Mesenchymal stem cell (in vitro differentiated cells and primary cell): Measurements from ENCODE around the gene RAB36.

Experiments
- DNase-seq: peaks from one replicate; pipeline ENCODE4 v3.0.0-alpha.2; 2013
- H2AFZ ChIP-seq: one replicate; pipeline ENCODE4 v1.6.1; 2013; ENCODE audit warnings: low read depth, mild to moderate bottlenecking, control low read depth, inconsistent platforms, low read length, moderate library complexity
- H2AK5ac ChIP-seq: 2 replicates; pipeline ENCODE4 v1.6.1; 2013; ENCODE audit warnings: low read length, moderate library complexity, mild to moderate bottlenecking, inconsistent platforms; ENCODE audit not compliant: severe bottlenecking
- H2BK120ac ChIP-seq: one replicate; pipeline ENCODE4 v1.6.1; 2013; ENCODE audit warnings: low read depth, mild to moderate bottlenecking, inconsistent platforms, low read length, moderate library complexity
- H2BK12ac ChIP-seq, 2 experiments: one replicate each; pipeline ENCODE4 v1.6.1; 2013; ENCODE audit warnings: inconsistent platforms in 2 of 2, low read length in 2 of 2, mild to moderate bottlenecking in 2 of 2, moderate library complexity in 2 of 2, control low read depth in 1 of 2
- H2BK15ac ChIP-seq: one replicate; pipeline ENCODE4 v1.6.1; 2013; ENCODE audit warnings: mild to moderate bottlenecking, low read depth, inconsistent platforms; ENCODE audit not compliant: poor library complexity, severe bottlenecking
- H2BK5ac ChIP-seq: 2 replicates; pipeline ENCODE4 v1.6.1; 2013; ENCODE audit warnings: low read depth, mild to moderate bottlenecking, low read length, control low read depth, inconsistent platforms; ENCODE audit not compliant: poor library complexity, severe bottlenecking
- H3K14ac ChIP-seq, 2 experiments: one replicate each; pipeline ENCODE4 v1.6.1; 2013; ENCODE audit warnings: inconsistent platforms in 2 of 2, low read length in 2 of 2, control low read depth in 1 of 2, mild to moderate bottlenecking in 1 of 2, moderate library complexity in 1 of 2
- H3K18ac ChIP-seq, 2 experiments: one replicate each; pipeline ENCODE4 v1.6.1; 2013; ENCODE audit warnings: inconsistent platforms in 2 of 2, low read length in 2 of 2, control low read depth in 1 of 2, low read depth in 1 of 2, mild to moderate bottlenecking in 1 of 2
- H3K23ac ChIP-seq, 2 experiments: one replicate each; pipeline ENCODE4 v1.6.1; 2013; ENCODE audit warnings: inconsistent platforms in 2 of 2, low read length in 2 of 2, mild to moderate bottlenecking in 2 of 2, moderate library complexity in 2 of 2, control low read depth in 1 of 2
- H3K27ac ChIP-seq: 2 replicates; pipeline ENCODE4 v1.5.1; 2013; ENCODE audit warnings: mild to moderate bottlenecking, moderate library complexity, low read length, control low read depth, inconsistent platforms; ENCODE audit not compliant: poor library complexity, severe bottlenecking
- H3K27me3 ChIP-seq, 2 experiments: 2 replicates each; pipeline versions ENCODE4 v1.6.1 to v1.7.0; 2013; ENCODE audit warnings: low read length in 2 of 2, mild to moderate bottlenecking in 2 of 2, moderate library complexity in 2 of 2, control low read depth in 1 of 2, inconsistent platforms in 1 of 2; ENCODE audit not compliant: control insufficient read depth in 1 of 2, insufficient read depth in 1 of 2
- H3K36me3 ChIP-seq, 2 experiments: 2 replicates each; pipeline versions ENCODE4 v1.6.1 to v1.7.0; 2013; ENCODE audit warnings: low read length in 2 of 2, control low read depth in 1 of 2, inconsistent platforms in 1 of 2, low read depth in 1 of 2, mild to moderate bottlenecking in 1 of 2; ENCODE audit not compliant: insufficient read depth in 2 of 2, control insufficient read depth in 1 of 2
- H3K4ac ChIP-seq, 2 experiments: one replicate each; pipeline ENCODE4 v1.6.1; 2013; ENCODE audit warnings: inconsistent platforms in 2 of 2, low read length in 2 of 2, mild to moderate bottlenecking in 2 of 2, moderate library complexity in 2 of 2, control low read depth in 1 of 2, low read depth in 1 of 2
- H3K4me1 ChIP-seq: 2 replicates; pipeline ENCODE4 v1.6.1; 2013; ENCODE audit warnings: low read depth, low read length, control low read depth; ENCODE audit not compliant: control insufficient read depth, insufficient read depth
- H3K4me2 ChIP-seq: 2 replicates; pipeline ENCODE4 v1.6.1; 2013; ENCODE audit warnings: low read length, mild to moderate bottlenecking, inconsistent platforms; ENCODE audit not compliant: poor library complexity, severe bottlenecking
- H3K4me3 ChIP-seq, 2 experiments: 2 replicates each; pipeline versions ENCODE4 v1.5.1 to v1.7.0; 2013; ENCODE audit warnings: low read length in 2 of 2, mild to moderate bottlenecking in 2 of 2, control low read depth in 1 of 2, low read depth in 1 of 2; ENCODE audit not compliant: insufficient read depth in 1 of 2
- H3K79me1 ChIP-seq: replicated peaks from 2 replicates; pipeline ENCODE4 v1.6.1; 2013; ENCODE audit warnings: mild to moderate bottlenecking, control low read depth, low read length, inconsistent platforms; ENCODE audit not compliant: poor library complexity, severe bottlenecking
- H3K9ac ChIP-seq: 2 replicates; pipeline ENCODE4 v1.7.0; 2013; ENCODE audit warnings: mild to moderate bottlenecking, low read length, moderate library complexity
- H3K9me3 ChIP-seq: 2 replicates; pipeline ENCODE4 v1.7.0; 2013; ENCODE audit warnings: mild to moderate bottlenecking, low read length; ENCODE audit not compliant: control insufficient read depth
- H4K8ac ChIP-seq: one replicate; pipeline ENCODE4 v1.6.1; 2013; ENCODE audit warnings: inconsistent platforms, mild to moderate bottlenecking, low read length, moderate library complexity
- H4K91ac ChIP-seq: one replicate; pipeline ENCODE4 v1.6.1; 2013; ENCODE audit warnings: mild to moderate bottlenecking, low read length, inconsistent platforms
- WGBS: methylation state at CpG from one replicate; pipeline ENCODE4 v1.1.7; 2013; ENCODE audit warnings: mixed read lengths; 5-methylcytosine and 5-hydroxymethylcytosine counted together

Gene RAB36

GRCh38 chr22:23140385-23140784 is 4.9 kb upstream of the RAB36 start:
- H3K36me3 ChIP-seq = no peaks in the 10 kb centered on the region
- H3K9me3 ChIP-seq = no peaks in the 10 kb centered on the region
- H3K23ac ChIP-seq = no peak overlapping the region
- no peak overlapping the region for H3K4ac ChIP-seq
- H4K8ac ChIP-seq = no peak overlapping the region
- no peak overlapping the region for H2BK5ac ChIP-seq
- H2BK120ac ChIP-seq = no peak overlapping the region
- DNase-seq = no peak
- H2BK15ac ChIP-seq = no peak overlapping the region
- H3K79me1 ChIP-seq = no peaks in the 10 kb centered on the region
- H3K18ac ChIP-seq = no peak overlapping the region
- H3K4me2 ChIP-seq = no peak overlapping the region
- H3K9ac ChIP-seq = no peak overlapping the region
- no peak overlapping the region for H3K4me3 ChIP-seq
- H3K27ac ChIP-seq = no peak overlapping the region
- H4K91ac ChIP-seq = no peak overlapping the region
- H3K4me1 ChIP-seq = peaks cover 12% of the 10 kb centered on the region
- no peak overlapping the region for H2AK5ac ChIP-seq
- no peak overlapping the region for H2AFZ ChIP-seq
- H2BK12ac ChIP-seq = no peak overlapping the region
- H3K14ac ChIP-seq = no peak overlapping the region
- H3K27me3 ChIP-seq = no peaks in the 10 kb centered on the region

DNA sequence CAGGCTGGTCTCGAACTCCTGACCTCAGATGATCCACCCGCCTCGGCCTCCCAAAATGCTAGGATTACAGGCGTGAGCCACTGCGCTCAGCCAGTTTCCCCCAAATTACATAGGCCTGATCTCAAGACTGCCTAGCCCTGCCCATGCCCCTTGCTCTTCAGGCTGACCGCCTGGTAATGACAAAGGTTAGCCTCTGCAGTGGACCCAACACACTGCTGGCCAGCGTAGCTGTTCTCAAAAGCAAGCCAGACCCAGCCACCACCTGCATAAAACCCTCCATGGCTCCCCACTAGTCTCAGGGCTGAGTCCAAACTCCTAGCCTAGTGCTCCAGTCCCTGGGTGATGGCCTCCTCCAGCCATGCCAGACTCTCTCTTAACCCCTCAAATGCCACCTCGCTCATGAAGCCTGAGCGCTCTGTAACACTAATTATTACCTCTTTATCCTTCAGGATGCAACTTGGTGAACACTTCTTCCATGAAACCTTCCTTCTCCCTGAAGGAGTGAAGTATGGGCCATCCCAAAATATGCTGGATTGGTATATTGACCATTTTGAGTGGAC is 2.7 kb upstream of the RAB36 start:
- Histone ChIP-seq H4K8ac (no peak overlapping the region), H3K9ac (peak overlapping the region; percentile 94), H3K18ac (no peak overlapping the region), H3K4ac (no peak overlapping the region), H2BK120ac (no peak overlapping the region), H3K4me3 (peak overlapping the region in 1 of 2 experiments; percentile 74), H3K9me3 (no peaks in the 10 kb centered on the region), H2BK5ac (no peak overlapping the region), H3K4me1 (peaks cover 27% of the 10 kb centered on the region), H3K4me2 (no peak overlapping the region), H2AFZ (no peak overlapping the region), H2BK12ac (no peak overlapping the region), H3K79me1 (peaks cover 2% of the 10 kb centered on the region), H3K27me3 (no peaks in the 10 kb centered on the region), H3K36me3 (no peaks in the 10 kb centered on the region), H2BK15ac (no peak overlapping the region), H4K91ac (no peak overlapping the region), H3K23ac (no peak overlapping the region), H3K14ac (peak overlapping the region in 1 of 2 experiments; percentile 3), H3K27ac (no peak overlapping the region), H2AK5ac (peak overlapping the region; percentile 89)
- 94% methylated on average over 9 of the region's 9 CpGs for WGBS
- DNase-seq = no peak

DNA sequence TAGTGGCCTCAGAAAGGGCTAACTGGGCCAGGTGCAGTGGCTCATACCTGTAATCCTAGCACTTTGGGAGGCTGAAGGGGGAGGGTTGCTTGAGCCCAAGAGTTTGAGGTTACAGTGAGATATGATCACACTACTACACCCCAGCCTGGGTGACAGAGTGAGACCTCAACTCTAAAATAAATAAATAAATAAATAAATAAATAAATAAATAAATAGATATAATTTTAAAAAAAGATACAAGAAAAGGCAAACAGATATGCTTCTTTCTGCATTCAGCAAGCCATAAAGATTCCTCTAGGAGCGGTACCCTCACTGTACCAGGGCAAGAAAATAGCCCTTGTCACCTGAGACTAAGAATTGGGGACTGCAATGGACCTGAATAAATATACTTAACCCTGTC is 2.2 kb upstream of the RAB36 start:
- Histone ChIP-seq H3K79me1 (peaks cover 2% of the 10 kb centered on the region), H2BK15ac (no peak overlapping the region), H3K9ac (no peak overlapping the region), H3K4me1 (peaks cover 27% of the 10 kb centered on the region), H2AK5ac (no peak overlapping the region), H3K36me3 (peaks cover 0 to under 1% of the 10 kb centered on the region in 2 experiments), H3K4me3 (no peak overlapping the region), H4K91ac (no peak overlapping the region), H2BK120ac (no peak overlapping the region), H3K4ac (no peak overlapping the region), H3K4me2 (no peak overlapping the region), H4K8ac (no peak overlapping the region), H3K18ac (no peak overlapping the region), H3K9me3 (no peaks in the 10 kb centered on the region), H3K14ac (no peak overlapping the region), H2BK12ac (no peak overlapping the region), H3K27me3 (no peaks in the 10 kb centered on the region), H2AFZ (no peak overlapping the region), H2BK5ac (no peak overlapping the region), H3K23ac (no peak overlapping the region), H3K27ac (no peak overlapping the region)
- DNase-seq = no peak
- 93% methylated on average over 1 of the region's 1 CpG for WGBS

- Histone ChIP-seq H3K79me1 (peaks cover 2% of the 10 kb centered on the region), H3K23ac (no peak overlapping the region), H2BK15ac (no peak overlapping the region), H3K9ac (peak overlapping the region; percentile 51), H3K4me1 (peaks cover 25% of the 10 kb centered on the region), H2AK5ac (no peak overlapping the region), H3K4me3 (peak overlapping the region in 1 of 2 experiments; percentile 83), H2AFZ (no peak overlapping the region), H2BK120ac (no peak overlapping the region), H3K18ac (no peak overlapping the region), H3K27me3 (no peaks in the 10 kb centered on the region), H3K9me3 (no peaks in the 10 kb centered on the region), H2BK12ac (no peak overlapping the region), H3K4me2 (peak overlapping the region; percentile 50), H3K4ac (no peak overlapping the region), H3K14ac (no peak overlapping the region), H3K36me3 (peaks cover 0 to 5% of the 10 kb centered on the region in 2 experiments), H4K8ac (no peak overlapping the region), H2BK5ac (no peak overlapping the region), H4K91ac (no peak overlapping the region), H3K27ac (no peak overlapping the region)
- DNase-seq = no peak
- WGBS = 100% methylated on average over 2 of the region's 4 CpGs
These were observed 845 bp upstream of the RAB36 start for GRCh38 chr22:23144432-23144831.
